ENCODE results near the gene CCBE1. TPM values are rescaled to one million over a fixed set of nuclear protein-coding genes. Genes with fewer than 3 reads are reported as not detected.

CCBE1 gene
- total RNA-seq, 1 experiment from 2014 or later: not detected

DNA sequence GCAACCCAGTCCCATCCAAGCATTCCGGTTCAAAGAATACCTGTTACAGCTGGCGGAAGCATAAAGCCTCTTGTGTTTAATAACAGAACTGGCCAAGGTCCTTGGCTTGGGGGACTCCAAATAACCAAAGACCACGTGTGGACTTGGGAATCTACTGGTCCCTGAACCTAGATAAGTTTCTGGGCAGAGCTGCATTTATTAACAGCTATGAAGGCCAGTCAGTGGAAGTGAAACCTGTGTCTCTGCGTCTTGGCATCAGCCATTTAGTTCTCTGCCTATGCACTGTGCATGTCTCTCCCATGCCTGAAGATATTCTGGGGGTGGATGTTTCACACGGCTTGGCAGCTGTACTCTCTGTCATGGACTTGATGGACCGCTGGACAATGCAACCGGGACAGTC, 137.7 kb downstream of the CCBE1 start:
- Histone ChIP-seq H3K27me3 (no peaks in the 10 kb centered on the region), H3K4me1 (no peaks in the 10 kb centered on the region), H3K27ac (no peak overlapping the region), H3K4me3 (no peak overlapping the region), H3K36me3 (no peaks in the 10 kb centered on the region), H3K9me3 (replicated peaks) (no peaks in the 10 kb centered on the region)
- DNase-seq: no peak

DNA sequence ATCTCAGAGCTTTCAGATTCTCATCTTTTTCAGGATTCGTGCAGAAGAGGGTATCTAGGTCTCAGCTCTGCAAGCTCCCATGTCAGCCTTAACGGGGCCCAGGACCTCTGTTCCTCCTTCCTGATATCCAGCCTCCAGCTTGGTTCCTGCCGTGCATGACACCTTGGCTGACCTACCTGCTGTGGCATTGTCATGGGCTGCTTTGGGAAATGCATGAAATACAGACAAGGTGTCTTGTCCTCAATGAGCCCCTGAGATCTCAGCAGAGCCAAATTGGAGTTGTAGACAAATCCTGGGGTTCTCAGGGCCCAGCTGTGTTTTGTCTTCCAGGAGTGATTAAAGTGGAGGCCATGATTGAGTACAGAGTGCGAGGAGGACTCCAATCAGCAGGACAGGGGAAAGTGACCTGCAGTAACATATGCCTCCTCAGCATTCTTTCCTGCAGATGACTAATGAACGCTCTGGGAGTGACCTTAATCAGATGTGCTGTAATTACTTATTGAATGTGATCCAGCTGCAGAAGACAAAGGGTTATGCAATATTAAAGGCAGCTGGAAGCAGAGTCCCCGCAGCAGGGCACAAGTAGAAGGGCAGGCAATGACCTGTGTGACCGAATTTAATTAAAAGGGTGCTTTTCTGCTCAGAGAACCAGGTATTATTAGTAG, 141.1 kb downstream of the CCBE1 start:
- no peak for DNase-seq
- Histone ChIP-seq H3K4me3 (no peak overlapping the region), H3K36me3 (no peaks in the 10 kb centered on the region), H3K27ac (no peak overlapping the region), H3K9me3 (replicated peaks) (no peaks in the 10 kb centered on the region), H3K27me3 (no peaks in the 10 kb centered on the region), H3K4me1 (no peaks in the 10 kb centered on the region)

GRCh38 chr18:59554796-59555335, 142.4 kb downstream of the CCBE1 start:
- Histone ChIP-seq H3K4me3 (no peak overlapping the region), H3K4me1 (no peaks in the 10 kb centered on the region), H3K27ac (no peak overlapping the region), H3K9me3 (replicated peaks) (no peaks in the 10 kb centered on the region), H3K36me3 (no peaks in the 10 kb centered on the region), H3K27me3 (no peaks in the 10 kb centered on the region)
- DNase-seq: no peak

- no peaks in the 10 kb centered on the region for H3K4me1 ChIP-seq
- H3K27ac ChIP-seq: no peak overlapping the region
- no peaks in the 10 kb centered on the region for H3K36me3 ChIP-seq
- H3K27me3 ChIP-seq: no peaks in the 10 kb centered on the region
- no peak overlapping the region for H3K4me3 ChIP-seq
- DNase-seq: no peak
- H3K9me3 ChIP-seq (replicated peaks): no peaks in the 10 kb centered on the region
These were observed 143.9 kb downstream of the CCBE1 start for GRCh38 chr18:59553273-59553870.

GRCh38 chr18:59551902-59552635, 145.2 kb downstream of the CCBE1 start:
- no peaks in the 10 kb centered on the region for H3K9me3 ChIP-seq (replicated peaks)

DNA sequence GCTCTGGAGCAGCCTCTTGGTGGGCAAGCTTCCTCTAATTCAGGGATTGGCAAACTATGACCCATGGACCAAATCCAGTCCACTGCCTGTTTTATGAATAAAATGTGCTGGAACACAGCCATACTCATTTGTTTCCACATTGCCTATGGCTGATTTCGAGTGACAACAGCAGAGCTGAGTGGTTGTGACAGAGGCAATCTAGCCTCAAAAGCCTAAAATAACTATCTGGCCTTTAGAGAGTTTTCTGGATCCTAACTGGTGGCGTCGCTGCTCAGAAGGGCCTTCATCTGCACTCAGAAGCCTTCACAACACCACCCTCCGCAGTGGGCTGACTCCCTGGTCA, 147.1 kb downstream of the CCBE1 start:
- Histone ChIP-seq H3K27ac (no peak overlapping the region), H3K4me1 (no peaks in the 10 kb centered on the region), H3K27me3 (no peaks in the 10 kb centered on the region), H3K4me3 (no peak overlapping the region), H3K36me3 (no peaks in the 10 kb centered on the region), H3K9me3 (replicated peaks) (no peaks in the 10 kb centered on the region)
- DNase-seq: no peak

More at GRCh38 chr18:59551902-59552635, 145.2 kb downstream of the CCBE1 start:
- no peaks in the 10 kb centered on the region for H3K4me1 ChIP-seq
- H3K27me3 ChIP-seq: no peaks in the 10 kb centered on the region
- no peaks in the 10 kb centered on the region for H3K36me3 ChIP-seq
- no peak overlapping the region for H3K27ac ChIP-seq
- H3K4me3 ChIP-seq: no peak overlapping the region
- DNase-seq: no peak

- Histone ChIP-seq H3K27me3 (no peaks in the 10 kb centered on the region), H3K4me3 (no peak overlapping the region), H3K27ac (no peak overlapping the region), H3K9me3 (replicated peaks) (no peaks in the 10 kb centered on the region), H3K36me3 (no peaks in the 10 kb centered on the region), H3K4me1 (no peaks in the 10 kb centered on the region)
- no peak for DNase-seq
These were observed 147.6 kb downstream of the CCBE1 start for GRCh38 chr18:59549503-59550173.

- H3K27ac ChIP-seq: no peak overlapping the region
- no peaks in the 10 kb centered on the region for H3K4me1 ChIP-seq
- H3K9me3 ChIP-seq (replicated peaks): no peaks in the 10 kb centered on the region
- no peak for DNase-seq
- no peaks in the 10 kb centered on the region for H3K36me3 ChIP-seq
- H3K27me3 ChIP-seq: no peaks in the 10 kb centered on the region
- no peak overlapping the region for H3K4me3 ChIP-seq
These were observed 149.5 kb downstream of the CCBE1 start for GRCh38 chr18:59547581-59548182.

DNA sequence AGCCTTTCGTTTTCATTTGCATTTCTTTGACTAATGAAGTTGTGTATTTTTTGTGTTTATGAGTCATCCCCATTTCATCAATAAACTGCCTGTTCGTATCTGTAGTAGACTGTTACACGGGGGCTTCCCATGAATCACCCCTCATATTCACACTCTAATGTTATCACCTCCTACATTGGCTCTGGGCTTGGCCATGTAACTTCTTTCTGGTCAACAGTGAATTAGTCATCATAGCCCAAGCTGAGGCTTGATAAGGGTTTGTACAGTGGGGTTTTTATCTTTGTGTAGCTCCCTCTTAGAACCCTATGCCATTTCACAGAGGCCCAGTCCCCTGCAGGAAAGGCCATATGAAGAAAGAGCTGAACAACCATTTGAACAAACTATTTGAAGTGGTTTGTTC, 151.0 kb downstream of the CCBE1 start:
- H3K27ac ChIP-seq: no peak overlapping the region
- no peaks in the 10 kb centered on the region for H3K9me3 ChIP-seq (replicated peaks)
- no peaks in the 10 kb centered on the region for H3K27me3 ChIP-seq
- H3K4me3 ChIP-seq: no peak overlapping the region
- DNase-seq: no peak
- H3K36me3 ChIP-seq: no peaks in the 10 kb centered on the region
- no peaks in the 10 kb centered on the region for H3K4me1 ChIP-seq

GRCh38 chr18:59540780-59541179, 156.4 kb downstream of the CCBE1 start:
- DNase-seq: no peak
- no peaks in the 10 kb centered on the region for H3K36me3 ChIP-seq

GRCh38 chr18:59540346-59540745, 156.9 kb downstream of the CCBE1 start:
- no peaks in the 10 kb centered on the region for H3K27me3 ChIP-seq
- H3K4me1 ChIP-seq: no peaks in the 10 kb centered on the region
- H3K27ac ChIP-seq: no peak overlapping the region
- no peak overlapping the region for H3K4me3 ChIP-seq
- no peak for DNase-seq
- H3K9me3 ChIP-seq (replicated peaks): no peaks in the 10 kb centered on the region
- H3K36me3 ChIP-seq: no peaks in the 10 kb centered on the region

More at GRCh38 chr18:59540780-59541179, 156.4 kb downstream of the CCBE1 start:
- H3K4me3 ChIP-seq: no peak overlapping the region
- H3K27me3 ChIP-seq: no peaks in the 10 kb centered on the region
- no peak overlapping the region for H3K27ac ChIP-seq
- H3K4me1 ChIP-seq: no peaks in the 10 kb centered on the region
- H3K9me3 ChIP-seq (replicated peaks): no peaks in the 10 kb centered on the region

DNA sequence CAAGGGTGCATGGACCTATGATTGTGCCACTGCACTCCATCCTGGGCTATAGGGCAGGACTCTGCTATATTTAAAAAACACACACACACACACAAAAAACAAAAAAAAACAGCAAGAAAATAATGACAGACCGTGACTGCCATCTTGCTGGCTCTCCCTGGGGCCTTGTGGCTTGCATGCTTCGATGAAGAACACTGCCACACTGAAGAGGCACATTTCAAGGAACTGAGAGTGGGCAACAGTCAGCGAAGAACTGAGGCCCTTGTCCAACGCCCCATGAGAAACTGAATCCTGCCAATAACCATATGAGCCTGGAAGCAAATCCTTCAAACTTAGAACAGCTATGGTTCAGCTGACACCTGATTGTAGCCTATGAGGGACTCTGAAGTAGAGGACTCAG, 158.1 kb downstream of the CCBE1 start:
- Histone ChIP-seq H3K27ac (no peak overlapping the region), H3K36me3 (no peaks in the 10 kb centered on the region), H3K4me1 (no peaks in the 10 kb centered on the region), H3K9me3 (replicated peaks) (no peaks in the 10 kb centered on the region), H3K27me3 (no peaks in the 10 kb centered on the region), H3K4me3 (no peak overlapping the region)
- no peak for DNase-seq

DNA sequence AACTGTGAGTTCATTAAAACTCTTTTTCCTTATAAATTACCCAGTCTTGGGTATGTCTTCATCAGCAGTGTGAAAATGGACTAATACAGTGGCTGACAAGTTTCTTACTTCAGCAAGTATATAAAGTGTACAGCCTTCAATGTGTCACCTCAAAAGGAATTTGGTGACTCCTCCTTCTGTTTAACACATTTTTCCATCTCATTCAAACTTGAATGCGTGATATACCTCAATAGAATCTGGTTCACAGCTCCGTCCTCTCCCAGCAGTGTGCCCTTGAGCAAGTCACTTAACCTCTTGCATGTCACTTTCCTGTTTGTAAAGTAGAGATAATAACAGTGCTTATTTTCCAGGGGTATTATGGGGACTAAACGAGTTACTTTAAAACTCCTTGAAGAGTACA, 159.6 kb downstream of the CCBE1 start:
- Histone ChIP-seq H3K27ac (no peak overlapping the region), H3K4me1 (no peaks in the 10 kb centered on the region), H3K4me3 (no peak overlapping the region), H3K9me3 (replicated peaks) (no peaks in the 10 kb centered on the region), H3K27me3 (no peaks in the 10 kb centered on the region), H3K36me3 (no peaks in the 10 kb centered on the region)
- DNase-seq: no peak

DNA sequence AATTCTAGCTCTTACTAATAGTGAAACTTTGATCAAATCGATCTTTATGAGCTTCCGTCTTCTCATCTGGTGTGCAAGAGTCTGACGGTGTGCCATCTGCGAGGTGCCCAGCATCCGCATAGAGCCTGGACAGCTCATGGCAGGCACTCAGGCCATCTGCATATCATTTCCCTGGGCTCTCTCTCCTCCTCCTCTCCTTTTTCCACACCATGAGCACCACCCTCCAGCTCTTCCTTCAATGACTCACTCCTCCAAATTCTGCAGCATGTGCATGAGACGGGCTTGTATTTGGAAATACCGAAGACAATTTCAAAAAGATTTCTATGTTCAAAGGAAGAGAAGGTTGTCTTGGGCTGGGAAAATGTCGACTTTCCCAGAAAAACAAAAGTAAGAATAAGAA, 161.1 kb downstream of the CCBE1 start:
- no peak overlapping the region for H3K27ac ChIP-seq
- no peaks in the 10 kb centered on the region for H3K9me3 ChIP-seq (replicated peaks)
- no peaks in the 10 kb centered on the region for H3K27me3 ChIP-seq
- no peak for DNase-seq
- H3K4me3 ChIP-seq: no peak overlapping the region
- H3K36me3 ChIP-seq: no peaks in the 10 kb centered on the region
- H3K4me1 ChIP-seq: no peaks in the 10 kb centered on the region

DNA sequence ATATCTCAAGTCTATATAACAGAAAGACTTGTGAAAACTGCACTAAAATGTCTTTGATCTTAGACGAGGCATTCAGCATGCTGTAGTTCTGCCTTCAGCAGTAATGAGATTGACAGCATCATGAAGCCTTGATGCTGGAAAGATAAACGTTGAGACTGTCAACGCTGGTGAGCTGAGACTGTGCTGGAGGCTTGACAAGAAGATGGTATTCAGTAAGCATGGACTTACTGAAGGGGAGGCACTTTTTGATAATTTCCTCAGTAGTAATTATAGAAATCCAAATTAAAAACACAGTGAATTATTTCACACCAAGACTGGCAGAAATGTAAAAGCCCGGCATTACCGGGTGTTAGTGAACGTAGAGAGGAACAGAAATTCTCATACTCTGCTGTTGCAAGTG, 162.2 kb downstream of the CCBE1 start:
- no peak for DNase-seq
- H3K27ac ChIP-seq: no peak overlapping the region
- no peaks in the 10 kb centered on the region for H3K9me3 ChIP-seq (replicated peaks)
- no peaks in the 10 kb centered on the region for H3K4me1 ChIP-seq
- no peak overlapping the region for H3K4me3 ChIP-seq
- H3K36me3 ChIP-seq: no peaks in the 10 kb centered on the region
- H3K27me3 ChIP-seq: no peaks in the 10 kb centered on the region
